Ishikawa (cell line): Measurements from ENCODE around the gene AHCYL1.

ENCODE experiments used
- CEBPB ChIP-seq: IDR thresholded peaks from 2 replicates; pipeline ENCODE4 v1.6.1; 2012
- CREB1 ChIP-seq: IDR thresholded peaks from 2 replicates; pipeline ENCODE4 v1.6.1; 2012; ENCODE audit warnings: low read depth
- EGR1 ChIP-seq: IDR thresholded peaks from 2 replicates; pipeline ENCODE4 v1.6.1; 2012
- EP300 ChIP-seq: IDR thresholded peaks from 2 replicates; pipeline ENCODE4 v1.6.1; 2012; ENCODE audit warnings: borderline replicate concordance
- FOXM1 ChIP-seq: IDR thresholded peaks from 2 replicates; pipeline ENCODE4 v1.6.1; 2012; ENCODE audit warnings: low read depth, borderline replicate concordance
- MAX ChIP-seq: IDR thresholded peaks from 2 replicates; pipeline ENCODE4 v1.6.1; 2012
- NFIC ChIP-seq: IDR thresholded peaks from 2 replicates; pipeline ENCODE4 v1.6.1; 2012
- RAD21 ChIP-seq: IDR thresholded peaks from 2 replicates; pipeline ENCODE4 v1.6.1; 2012; ENCODE audit warnings: low read depth
- REST ChIP-seq: IDR thresholded peaks from 2 replicates; pipeline ENCODE4 v1.6.1; 2012; ENCODE audit warnings: low read depth, mild to moderate bottlenecking
- TAF1 ChIP-seq: IDR thresholded peaks from 2 replicates; pipeline ENCODE4 v1.6.1; 2012; ENCODE audit warnings: low read depth, mild to moderate bottlenecking
- TCF12 ChIP-seq: IDR thresholded peaks from 2 replicates; pipeline ENCODE4 v1.6.1; 2012; ENCODE audit warnings: low read depth
- TEAD4 ChIP-seq: IDR thresholded peaks from 2 replicates; pipeline ENCODE4 v1.6.1; 2012
- USF1 ChIP-seq: IDR thresholded peaks from 2 replicates; pipeline ENCODE4 v1.6.1; 2012
- YY1 ChIP-seq: IDR thresholded peaks from 2 replicates; pipeline ENCODE4 v1.6.1; 2012; ENCODE audit warnings: low read depth
- ZBTB7A ChIP-seq: IDR thresholded peaks from 2 replicates; pipeline ENCODE4 v1.6.1; 2012; ENCODE audit warnings: low read depth

AHCYL1 gene

GRCh38 chr1:110060662-110061060 lies 76.1 kb downstream of the AHCYL1 start:
- TF ChIP-seq USF1 (no peak), REST (no peak)

GRCh38 chr1:110061341-110061740 lies 76.8 kb downstream of the AHCYL1 start:
- TF ChIP-seq RAD21 (no peak), ZBTB7A (no peak), NFIC (no peak), CEBPB (no peak), TCF12 (no peak), YY1 (no peak), FOXM1 (no peak), EP300 (no peak), TEAD4 (no peak)

- TF ChIP-seq RAD21: no peak
- TF ChIP-seq YY1: no peak
- no peak for TF ChIP-seq EGR1
- no peak for TF ChIP-seq TCF12
- no peak for TF ChIP-seq FOXM1
- no peak for TF ChIP-seq CEBPB
- no peak for TF ChIP-seq TAF1
- no peak for TF ChIP-seq ZBTB7A
- no peak for TF ChIP-seq MAX
- no peak for TF ChIP-seq REST
- TF ChIP-seq USF1: no peak
- TF ChIP-seq CREB1: no peak
- no peak for TF ChIP-seq EP300
- TF ChIP-seq NFIC: no peak
These were observed 78.0 kb downstream of the AHCYL1 start for GRCh38 chr1:110062612-110063011.

- no peak for TF ChIP-seq ZBTB7A
These were observed 79.2 kb downstream of the AHCYL1 start for GRCh38 chr1:110063781-110064180.

- no peak for TF ChIP-seq TAF1
- no peak for TF ChIP-seq CREB1
- TF ChIP-seq NFIC: no peak
- no peak for TF ChIP-seq FOXM1
- no peak for TF ChIP-seq RAD21
- TF ChIP-seq EGR1: no peak
- TF ChIP-seq EP300: no peak
- TF ChIP-seq TEAD4: no peak
- no peak for TF ChIP-seq ZBTB7A
- TF ChIP-seq MAX: no peak
- no peak for TF ChIP-seq CEBPB
- TF ChIP-seq YY1: no peak
- TF ChIP-seq USF1: no peak
These were observed 80.2 kb downstream of the AHCYL1 start for GRCh38 chr1:110064576-110065337.

GRCh38 chr1:110065841-110066240 lies 81.3 kb downstream of the AHCYL1 start:
- TF ChIP-seq RAD21: no peak
